DND-41 (cell line): Measurements from ENCODE around the gene ADM2.

Experiments used
- EZH2 ChIP-seq: IDR thresholded peaks from 3 replicates; pipeline ENCODE4 v1.6.1; 2012; ENCODE audit warnings: borderline replicate concordance, low read depth, mild to moderate bottlenecking, moderate library complexity, low read length, inconsistent platforms; ENCODE audit not compliant: severe bottlenecking
- TF ChIP-seq, protein P1 (sequence below): IDR thresholded peaks from 2 replicates; pipeline ENCODE4 v1.5.1; 2012; ENCODE audit warnings: borderline replicate concordance, low read length, moderate library complexity, mild to moderate bottlenecking; ENCODE audit not compliant: poor library complexity, severe bottlenecking; ENCODE audit errors: extremely low read depth

DNA sequence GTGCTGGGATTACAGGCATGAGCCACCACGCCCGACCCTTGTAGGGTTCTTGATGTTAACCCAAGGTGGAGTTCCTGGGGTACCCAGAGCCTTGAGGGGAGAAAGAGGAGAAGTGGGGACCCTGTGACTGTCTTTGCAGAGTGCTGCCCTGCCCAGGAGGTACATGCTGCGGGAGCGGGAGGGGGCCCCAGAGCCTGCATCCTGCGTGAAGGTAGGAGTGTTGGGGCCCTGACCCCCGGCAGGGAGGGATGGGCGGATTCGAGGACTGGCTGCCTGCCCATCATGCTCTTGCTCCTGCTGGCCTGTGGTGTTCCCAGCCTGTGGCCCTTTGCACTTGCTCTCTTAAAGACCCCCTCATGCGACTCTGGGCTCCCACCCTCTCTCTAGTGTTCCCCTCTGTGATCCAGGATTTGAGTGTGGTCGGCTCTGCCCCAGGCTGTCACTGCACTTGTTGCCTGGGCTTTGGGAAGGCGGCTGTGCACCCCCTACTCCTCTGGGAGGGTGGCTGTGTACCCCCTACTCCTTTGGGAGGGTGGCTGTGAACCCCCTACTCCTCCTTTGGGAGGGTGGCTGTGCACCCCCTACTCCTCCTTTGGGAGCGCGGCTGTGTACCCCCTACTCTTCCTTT lies 39.6 kb downstream of the ADM2 start:
- TF ChIP-seq, protein P1, sequence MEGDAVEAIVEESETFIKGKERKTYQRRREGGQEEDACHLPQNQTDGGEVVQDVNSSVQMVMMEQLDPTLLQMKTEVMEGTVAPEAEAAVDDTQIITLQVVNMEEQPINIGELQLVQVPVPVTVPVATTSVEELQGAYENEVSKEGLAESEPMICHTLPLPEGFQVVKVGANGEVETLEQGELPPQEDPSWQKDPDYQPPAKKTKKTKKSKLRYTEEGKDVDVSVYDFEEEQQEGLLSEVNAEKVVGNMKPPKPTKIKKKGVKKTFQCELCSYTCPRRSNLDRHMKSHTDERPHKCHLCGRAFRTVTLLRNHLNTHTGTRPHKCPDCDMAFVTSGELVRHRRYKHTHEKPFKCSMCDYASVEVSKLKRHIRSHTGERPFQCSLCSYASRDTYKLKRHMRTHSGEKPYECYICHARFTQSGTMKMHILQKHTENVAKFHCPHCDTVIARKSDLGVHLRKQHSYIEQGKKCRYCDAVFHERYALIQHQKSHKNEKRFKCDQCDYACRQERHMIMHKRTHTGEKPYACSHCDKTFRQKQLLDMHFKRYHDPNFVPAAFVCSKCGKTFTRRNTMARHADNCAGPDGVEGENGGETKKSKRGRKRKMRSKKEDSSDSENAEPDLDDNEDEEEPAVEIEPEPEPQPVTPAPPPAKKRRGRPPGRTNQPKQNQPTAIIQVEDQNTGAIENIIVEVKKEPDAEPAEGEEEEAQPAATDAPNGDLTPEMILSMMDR = no peak
- TF ChIP-seq EZH2 = no peak
